Thyroid gland (tissue), 4 donors: ENCODE measurements around the gene HIVEP1.

Experiments
- POLR2A ChIP-seq, 2 donors: fragments of 450-650 bp; IDR thresholded peaks; one replicate each; pipeline ENCODE4 v1.6.1; 2017; ENCODE audit warnings: antibody characterized with exemption in 2 of 2, mild to moderate bottlenecking in 2 of 2, moderate library complexity in 1 of 2
- TF ChIP-seq, protein P1 (sequence below), 6 experiments: fragments of 200-600 bp in 3 of 6; fragments of 450-650 bp in 3 of 6; sonication (generic) in 3 of 6; IDR thresholded peaks; one replicate each; pipeline ENCODE4 v1.5.1; 2016 to 2019; ENCODE audit warnings: antibody characterized with exemption in 6 of 6, mild to moderate bottlenecking in 2 of 6, inconsistent platforms in 1 of 6, moderate library complexity in 1 of 6

DNA sequence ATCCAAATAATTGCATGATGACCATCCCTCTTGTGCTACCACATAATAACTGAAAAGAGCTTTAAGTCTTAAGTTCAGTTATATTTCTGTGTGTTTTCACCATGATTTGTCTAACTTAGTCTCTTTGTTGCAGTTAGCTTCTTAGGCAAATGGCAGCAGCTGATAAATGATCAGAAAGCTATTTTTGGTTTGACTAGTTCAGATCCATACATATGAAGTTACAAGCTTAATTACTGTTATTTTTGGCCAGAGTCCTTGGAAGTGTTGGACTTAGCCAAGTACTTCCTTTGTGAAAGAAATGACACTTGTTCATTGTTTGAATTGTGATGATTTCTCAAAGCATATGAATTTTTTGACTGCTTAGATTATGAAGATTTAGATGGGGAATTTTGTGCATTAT, 54.2 kb downstream of the HIVEP1 start:
- TF ChIP-seq, protein P1, sequence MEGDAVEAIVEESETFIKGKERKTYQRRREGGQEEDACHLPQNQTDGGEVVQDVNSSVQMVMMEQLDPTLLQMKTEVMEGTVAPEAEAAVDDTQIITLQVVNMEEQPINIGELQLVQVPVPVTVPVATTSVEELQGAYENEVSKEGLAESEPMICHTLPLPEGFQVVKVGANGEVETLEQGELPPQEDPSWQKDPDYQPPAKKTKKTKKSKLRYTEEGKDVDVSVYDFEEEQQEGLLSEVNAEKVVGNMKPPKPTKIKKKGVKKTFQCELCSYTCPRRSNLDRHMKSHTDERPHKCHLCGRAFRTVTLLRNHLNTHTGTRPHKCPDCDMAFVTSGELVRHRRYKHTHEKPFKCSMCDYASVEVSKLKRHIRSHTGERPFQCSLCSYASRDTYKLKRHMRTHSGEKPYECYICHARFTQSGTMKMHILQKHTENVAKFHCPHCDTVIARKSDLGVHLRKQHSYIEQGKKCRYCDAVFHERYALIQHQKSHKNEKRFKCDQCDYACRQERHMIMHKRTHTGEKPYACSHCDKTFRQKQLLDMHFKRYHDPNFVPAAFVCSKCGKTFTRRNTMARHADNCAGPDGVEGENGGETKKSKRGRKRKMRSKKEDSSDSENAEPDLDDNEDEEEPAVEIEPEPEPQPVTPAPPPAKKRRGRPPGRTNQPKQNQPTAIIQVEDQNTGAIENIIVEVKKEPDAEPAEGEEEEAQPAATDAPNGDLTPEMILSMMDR (IDR thresholded peaks at IDR 0.05) = no peak
- no peak for TF ChIP-seq POLR2A (IDR thresholded peaks at IDR 0.05)
